Stimulated activated CD4-positive, alpha-beta T cell treated with anti-CD3 and anti-CD28 coated beads, TNF-alpha, amount 100 ng/mL, for 1 hour (primary cell): Measurements from ENCODE around the gene LYRM1.

Experiments used
- DNase-seq, 3 donors: peaks; one replicate each; pipeline ENCODE4 v3.0.0-alpha.2; 2020; ENCODE audit warnings: low read depth in 3 of 3, low spot score in 1 of 3

LYRM1 gene

GRCh38 chr16:20871941-20872815 lies 28.4 kb upstream of the LYRM1 start:
- no peak for DNase-seq

- no peak for DNase-seq
Observed at GRCh38 chr16:20873331-20873730, 27.2 kb upstream of the LYRM1 start.

DNA sequence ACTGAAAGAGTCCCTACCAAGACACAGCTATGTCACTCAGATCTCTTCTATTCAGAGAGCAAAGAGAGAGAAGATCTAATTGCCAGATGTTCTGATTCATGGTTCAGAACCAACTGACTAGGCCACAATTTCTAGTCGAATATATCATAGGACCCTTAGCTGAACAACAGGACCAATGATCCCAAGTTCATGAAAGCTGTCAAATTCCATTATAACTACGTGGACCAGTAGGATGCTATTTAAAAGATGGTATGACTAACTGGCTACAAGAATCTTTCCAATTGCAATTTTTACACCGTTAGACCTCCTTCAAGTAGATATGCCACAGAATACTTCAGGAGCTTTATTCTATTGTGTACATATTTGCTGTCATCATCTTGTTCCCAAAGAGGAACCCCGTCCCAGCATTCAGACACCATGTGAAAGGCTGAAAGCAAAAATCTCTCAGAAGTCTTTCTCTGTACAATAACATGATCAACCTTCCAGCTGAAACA lies 26.4 kb upstream of the LYRM1 start:
- no peak for DNase-seq

DNA sequence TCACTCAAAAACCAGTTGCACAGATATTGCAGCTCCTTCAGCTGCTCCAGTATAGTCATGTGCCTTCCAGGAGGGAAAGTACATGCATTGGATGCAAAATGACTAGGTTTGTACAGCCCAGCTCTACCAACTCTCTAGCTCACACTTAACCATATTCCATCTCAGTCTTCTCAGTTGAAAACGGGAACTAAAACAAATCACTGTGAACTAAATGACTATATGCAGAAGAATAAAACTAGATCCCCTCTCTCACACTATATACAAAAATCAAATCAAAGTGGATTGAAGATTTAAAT lies 25.3 kb upstream of the LYRM1 start:
- DNase-seq = no peak

DNA sequence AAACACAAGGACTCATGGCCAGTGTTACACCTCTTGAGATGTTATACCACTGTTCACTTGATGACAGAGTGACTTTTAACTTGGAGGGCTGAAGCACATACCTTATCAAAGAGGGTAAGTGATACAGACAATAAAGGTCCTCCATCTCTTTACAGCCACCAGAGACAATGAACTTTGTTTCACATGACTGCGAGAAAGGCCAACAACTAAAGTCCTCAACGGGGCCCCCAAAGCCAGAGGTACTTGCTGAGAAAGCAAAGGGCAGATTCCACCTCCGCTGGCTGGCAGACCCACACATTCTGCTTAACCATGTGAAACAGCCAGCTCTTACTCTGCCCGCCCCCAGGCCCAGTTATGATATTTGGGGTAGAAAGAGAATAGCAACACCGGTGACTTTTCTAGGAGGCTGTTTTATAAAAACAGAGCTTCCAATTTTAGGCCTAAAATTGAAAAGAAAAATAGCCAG lies 21.9 kb upstream of the LYRM1 start:
- no peak for DNase-seq

- no peak for DNase-seq
Observed at GRCh38 chr16:20879175-20880040, 21.2 kb upstream of the LYRM1 start.

GRCh38 chr16:20880867-20881502 lies 19.6 kb upstream of the LYRM1 start:
- DNase-seq = no peak

- no peak for DNase-seq
Observed at GRCh38 chr16:20881503-20881878, 19.1 kb upstream of the LYRM1 start.

DNA sequence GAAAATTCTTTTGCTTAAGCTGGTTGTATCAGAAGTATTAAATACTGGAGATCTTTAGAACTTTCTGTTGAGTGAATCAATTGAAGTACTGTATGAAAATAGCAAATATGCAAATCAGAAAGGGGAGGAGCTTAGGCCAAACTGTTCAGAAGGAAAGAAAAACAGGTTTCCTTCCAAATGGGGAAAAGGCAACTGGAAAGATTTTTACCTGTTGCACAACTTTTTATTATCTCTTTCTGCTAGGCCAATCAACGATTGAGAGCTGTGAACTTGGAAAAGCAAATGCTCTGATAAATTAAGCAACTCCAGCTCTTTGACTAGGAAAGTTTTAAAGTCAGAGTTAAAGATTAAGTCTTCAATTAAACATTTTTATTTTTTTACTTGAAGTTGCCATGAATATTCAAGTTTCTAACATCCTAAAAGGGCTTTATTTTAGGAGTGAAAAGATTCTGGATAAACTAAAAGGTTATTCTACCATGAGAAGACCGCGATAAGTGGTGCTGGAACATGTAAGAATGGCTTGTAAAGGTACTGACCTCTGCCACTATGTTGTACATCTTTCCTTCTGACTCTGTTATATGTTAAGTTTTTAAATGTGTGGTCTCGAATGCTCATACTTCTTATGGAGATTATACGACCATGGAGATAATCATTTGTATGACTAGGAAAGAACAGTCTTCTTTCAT lies 16.9 kb upstream of the LYRM1 start:
- no peak for DNase-seq

- DNase-seq = no peak
Observed at GRCh38 chr16:20884240-20884556, 16.4 kb upstream of the LYRM1 start.

DNA sequence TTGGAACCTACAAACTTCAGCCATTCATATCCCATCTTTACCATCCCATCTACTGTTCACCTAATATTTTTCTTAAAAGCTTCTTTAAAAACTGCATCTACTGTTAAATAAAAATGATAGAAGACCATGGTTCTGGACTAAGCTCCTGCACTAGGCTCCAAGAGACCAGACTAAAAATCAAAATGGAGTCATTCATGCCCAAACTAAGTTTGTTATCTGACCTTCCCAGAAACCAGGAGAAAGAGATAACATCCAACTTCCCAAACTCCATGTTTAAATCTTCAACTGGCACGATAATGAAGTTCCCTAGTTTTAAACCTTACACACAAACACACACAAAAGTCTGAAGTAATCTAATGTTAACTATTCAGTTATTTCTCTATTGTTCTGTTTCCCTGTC lies 14.3 kb upstream of the LYRM1 start:
- no peak for DNase-seq

DNA sequence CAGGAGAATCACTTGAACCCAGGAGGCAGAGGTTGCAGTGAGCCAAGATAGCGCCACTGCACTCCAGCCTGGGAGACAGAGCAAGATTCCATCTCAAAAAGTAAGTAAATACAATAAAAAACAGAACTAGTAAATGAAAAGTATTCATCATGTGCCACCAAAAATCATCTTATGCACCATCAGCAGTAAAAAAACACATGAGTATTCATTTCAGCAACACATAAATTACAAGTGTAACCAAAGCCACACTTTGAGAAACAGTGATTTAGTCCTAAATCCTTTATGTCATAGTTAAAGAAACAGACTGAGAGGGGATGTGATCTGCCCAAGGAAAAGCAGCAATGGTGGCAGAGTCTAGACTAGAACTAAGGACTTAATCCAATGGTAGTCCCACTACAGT lies 13.4 kb upstream of the LYRM1 start:
- DNase-seq = no peak

DNA sequence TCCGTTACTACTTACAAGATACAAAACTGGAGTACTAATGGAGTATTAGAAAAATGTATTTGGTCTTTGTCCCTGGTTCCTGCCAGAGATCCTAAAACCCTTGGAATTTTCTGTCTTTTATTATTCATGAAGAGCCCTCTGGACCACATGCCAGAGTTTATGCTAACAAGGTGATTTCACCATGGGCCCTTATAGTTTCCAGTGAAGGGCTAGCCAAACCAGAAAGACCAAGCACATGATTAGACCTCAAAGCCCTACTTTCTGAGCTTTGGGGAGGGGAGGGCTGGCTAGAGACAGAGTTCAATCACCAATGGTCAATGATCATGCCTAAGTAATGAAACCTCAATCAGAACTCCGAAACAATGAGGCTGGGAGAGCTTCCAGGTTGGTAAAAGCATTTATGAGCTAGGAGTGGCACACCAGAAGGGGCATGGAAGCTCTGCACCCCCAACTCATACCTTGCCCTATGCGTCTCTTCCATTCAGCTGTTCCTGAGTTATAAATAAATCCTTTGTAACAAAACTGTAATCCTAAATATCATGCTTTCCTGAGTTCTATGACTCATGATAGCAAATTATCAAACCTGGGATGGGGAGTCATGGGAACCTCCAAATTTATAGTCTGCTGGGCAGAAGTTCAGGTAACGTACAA lies 10.8 kb upstream of the LYRM1 start:
- DNase-seq = no peak

GRCh38 chr16:20894388-20894787 lies 6.2 kb upstream of the LYRM1 start:
- no peak for DNase-seq

DNA sequence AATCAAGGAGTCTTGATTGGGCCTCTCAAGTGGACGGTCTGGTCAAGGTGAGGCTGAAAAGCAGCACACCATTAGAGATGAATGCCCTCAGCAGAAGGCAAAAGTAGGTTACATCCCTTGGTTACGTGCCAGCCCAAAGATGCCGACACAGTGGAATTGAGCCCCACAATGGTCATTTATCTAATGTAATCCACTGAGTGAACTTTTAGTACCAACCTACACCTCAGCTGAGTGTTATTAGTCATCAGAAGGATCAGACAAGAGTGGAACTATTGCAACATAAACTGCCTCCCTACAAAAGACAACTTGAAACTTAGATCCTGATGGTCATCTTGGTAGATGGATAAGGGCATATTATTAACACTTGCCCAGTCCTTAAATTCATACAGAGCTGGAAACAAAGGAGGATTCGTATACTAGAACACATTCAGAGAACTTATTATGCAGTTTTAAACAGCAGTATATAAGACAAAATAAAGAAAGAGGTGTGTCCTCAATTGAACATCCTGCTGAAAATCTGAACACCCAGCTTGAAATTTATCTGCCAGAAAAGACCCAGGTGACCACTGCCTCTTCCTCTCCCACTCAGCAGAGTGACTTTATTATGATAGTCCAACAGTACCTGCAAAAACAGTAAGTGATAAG lies 3.2 kb upstream of the LYRM1 start:
- DNase-seq = no peak

- DNase-seq = no peak
Observed at GRCh38 chr16:20897922-20898321, 2.6 kb upstream of the LYRM1 start.

DNA sequence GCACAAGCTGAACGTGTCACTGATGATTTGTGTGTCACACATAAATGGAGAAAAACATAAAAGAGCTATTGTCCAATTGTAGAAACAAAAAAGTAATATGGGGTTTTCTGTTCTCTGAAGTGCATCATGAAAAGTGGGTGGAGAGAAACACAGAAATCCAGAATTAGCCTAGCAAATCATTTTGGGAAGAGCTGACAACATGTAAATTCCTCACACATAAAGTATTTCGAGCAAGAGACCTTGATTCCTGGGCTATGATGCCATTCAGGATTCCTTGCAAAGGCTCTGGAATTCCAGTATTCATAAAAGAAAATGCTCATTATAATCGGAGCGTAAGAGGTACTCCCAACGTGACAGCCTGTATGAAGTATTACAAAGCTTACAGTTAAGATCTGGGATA lies 1.5 kb upstream of the LYRM1 start:
- DNase-seq = no peak

DNA sequence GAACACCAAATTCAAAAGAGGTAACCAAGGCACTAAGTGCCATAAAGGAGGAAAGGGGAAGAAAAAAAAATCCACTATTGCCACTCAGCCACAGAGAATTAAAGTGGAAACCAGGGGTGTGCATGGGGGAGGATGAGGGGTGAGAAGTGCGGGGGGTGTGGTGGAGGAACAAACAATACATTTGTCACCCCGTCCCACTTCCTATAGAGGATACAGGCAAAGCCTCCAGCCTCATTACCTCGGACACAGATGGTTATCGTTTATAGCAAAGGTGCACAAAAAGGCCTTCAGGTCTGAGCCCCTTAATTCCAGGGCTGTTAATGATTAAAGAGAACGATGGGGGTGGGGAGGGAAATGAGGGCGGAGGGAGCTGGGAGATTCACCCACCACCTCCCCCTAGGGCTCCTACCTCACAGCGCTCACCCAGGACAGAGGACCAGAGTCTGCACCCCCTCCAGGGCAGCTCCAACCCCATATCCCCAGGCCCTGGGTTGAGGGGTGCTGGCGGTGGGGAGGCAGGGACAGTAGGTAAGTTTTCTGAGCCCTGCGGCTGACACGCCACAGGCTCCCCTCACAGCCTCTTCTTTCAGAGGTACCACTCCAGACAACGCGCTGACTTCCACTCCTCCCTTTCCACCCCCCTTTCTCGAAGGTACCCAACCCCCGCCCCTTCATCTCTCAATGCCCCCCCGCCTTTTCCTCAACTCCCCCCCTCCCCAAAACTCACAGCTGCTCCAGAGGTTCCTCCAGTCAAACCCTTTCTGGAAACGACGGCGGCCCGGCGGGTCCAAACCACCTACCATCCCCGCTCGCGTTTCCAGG lies 883 bp upstream of the LYRM1 start:
- no peak for DNase-seq

DNA sequence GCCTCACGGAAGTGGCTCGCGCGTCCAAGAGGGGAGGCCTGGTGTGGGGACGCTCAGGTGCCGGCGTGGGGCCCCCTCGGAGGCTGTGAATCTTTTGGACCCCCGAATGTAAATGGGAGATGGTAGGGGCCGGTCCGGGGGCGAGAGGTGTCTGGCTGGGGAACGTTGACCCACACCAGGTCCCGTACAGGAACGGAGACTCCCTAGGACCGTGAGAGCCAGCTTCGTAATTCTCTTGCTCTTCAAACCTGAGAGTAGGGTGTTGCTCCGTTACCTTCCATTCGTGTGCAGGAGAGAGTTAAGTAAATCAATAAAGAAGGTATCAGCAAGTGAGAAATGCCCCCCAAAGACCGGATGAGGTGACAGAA lies 481 bp downstream of the LYRM1 start:
- no peak for DNase-seq
